NOMO-1 treated with dmso at 0.1 percent for 144 hours (cell line): Measurements from ENCODE around the gene FAM83D.
A peak's percentile ranks its signal among the peaks of the same experiment; 100 is the strongest.
"Not testable (repeated sequence)": the region's sequence is repeated elsewhere in the genome, so short reads cannot be mapped to it uniquely, and the experiment has no call there.

ENCODE experiments used
- DNase-seq: peaks from one replicate; lab custom pipeline; 2025; ENCODE audit not compliant: unreplicated experiment; lab: John Stamatoyannopoulos, UW

Gene FAM83D

DNA sequence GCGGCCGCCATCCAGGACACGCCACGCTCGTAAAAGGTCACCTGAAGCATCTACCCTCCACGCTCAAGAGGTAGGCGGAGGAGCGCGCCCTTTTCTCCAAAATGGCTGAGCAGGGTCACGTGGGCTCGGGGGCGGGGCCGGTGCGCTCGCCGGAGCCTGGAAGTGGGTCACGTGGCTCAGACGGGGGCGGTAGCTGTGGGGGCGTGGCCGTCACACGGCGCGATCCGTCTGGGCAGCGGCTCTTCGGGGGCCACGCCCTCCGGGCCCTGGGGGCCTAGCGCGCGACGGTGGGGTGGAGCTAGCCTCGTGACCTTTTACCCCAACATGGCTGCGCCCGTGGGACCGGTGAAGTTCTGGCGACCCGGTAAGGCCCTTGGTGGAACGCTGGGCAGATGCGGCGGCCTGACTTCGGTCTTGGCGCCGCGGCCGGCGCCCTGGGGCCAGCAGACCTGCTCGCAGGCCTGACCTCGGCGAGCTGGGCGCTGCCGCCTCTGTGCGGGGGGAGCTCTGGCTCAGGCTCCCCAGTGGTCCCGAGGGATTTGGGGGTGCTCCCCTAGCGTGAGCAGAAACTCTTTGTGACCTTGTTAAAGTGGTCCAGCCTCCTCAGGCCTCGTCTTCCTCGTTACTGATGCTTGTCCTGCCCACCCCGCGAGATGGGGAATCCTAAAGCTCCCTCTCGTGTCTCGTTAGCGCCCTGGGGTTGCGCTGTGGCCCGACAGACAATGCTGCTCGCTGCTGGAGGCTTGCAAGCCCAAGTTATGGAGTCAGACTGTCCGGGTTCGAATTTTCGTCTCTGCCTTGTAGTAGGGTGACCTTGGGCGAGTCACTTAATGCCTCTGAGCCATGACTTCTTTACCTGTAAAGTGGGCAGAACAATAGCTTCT is 36.1 kb downstream of the FAM83D start, which contains the start of gene DHX35:
DHX35 (plus strand) TSS at position 301 of the 884 bp plus-strand sequence; CDS start at position 325, 24 bp downstream.
- peak; percentile 97 for DNase-seq

DNA sequence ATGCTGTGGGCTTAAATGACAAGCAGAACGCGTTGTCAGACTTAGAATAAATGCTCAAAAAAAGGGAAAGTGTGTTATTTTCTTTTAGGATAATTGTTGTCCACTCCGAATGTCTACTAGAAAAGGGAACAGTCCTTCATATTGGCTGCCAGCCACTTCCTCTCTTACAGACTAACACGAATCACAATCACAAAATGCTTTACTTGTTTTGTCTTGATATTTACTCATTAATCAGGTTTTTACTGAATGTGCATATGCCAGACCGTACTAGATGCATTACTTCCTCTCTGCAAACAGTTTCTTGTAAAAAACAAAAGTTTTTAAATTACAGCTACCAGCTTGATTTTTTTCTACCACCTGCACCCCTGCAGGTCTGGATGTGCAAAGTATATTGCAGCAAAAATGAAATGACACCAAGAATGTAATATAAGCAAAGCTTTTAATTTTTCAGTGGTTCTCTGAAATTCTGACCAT is 36.7 kb downstream of the FAM83D start:
- no peak for DNase-seq

DNA sequence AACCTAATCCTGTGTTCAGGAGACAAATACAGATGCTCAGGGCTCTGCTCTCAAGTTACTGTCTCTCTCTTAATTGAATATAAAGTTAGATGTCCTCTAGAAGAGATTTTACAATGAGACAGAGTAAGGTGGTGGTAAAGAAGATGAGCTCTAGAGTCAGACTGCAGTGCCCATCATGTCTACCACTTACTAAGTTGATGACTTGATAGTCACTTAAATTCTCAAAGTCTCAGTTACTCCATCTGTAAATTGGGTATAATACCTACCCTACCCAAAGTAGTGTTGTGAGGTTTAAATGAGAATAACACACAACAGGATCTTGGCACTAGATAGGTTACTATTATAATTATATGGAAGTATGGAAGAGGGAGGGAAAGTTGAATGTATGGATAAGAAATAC is 37.5 kb downstream of the FAM83D start:
- DNase-seq: no peak

DNA sequence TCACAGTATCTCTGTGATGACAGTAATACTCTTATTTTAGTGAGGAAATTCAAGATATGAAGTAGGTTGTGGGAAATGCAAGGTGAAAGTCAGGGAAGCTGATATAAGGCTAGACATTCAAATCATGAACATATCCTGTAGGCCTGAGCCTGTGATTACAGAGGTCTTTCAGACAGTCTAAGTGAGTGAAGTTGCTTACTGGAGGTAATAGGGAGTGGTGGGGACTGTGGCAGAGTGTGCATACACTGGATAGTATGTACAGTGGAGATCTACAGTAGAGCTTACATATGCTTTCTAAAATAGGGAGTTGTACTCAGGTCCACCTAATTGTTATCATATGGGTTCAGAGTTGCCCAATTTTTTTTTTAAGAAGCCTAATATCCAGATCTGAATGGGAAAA is 39.0 kb downstream of the FAM83D start:
- no peak for DNase-seq

DNA sequence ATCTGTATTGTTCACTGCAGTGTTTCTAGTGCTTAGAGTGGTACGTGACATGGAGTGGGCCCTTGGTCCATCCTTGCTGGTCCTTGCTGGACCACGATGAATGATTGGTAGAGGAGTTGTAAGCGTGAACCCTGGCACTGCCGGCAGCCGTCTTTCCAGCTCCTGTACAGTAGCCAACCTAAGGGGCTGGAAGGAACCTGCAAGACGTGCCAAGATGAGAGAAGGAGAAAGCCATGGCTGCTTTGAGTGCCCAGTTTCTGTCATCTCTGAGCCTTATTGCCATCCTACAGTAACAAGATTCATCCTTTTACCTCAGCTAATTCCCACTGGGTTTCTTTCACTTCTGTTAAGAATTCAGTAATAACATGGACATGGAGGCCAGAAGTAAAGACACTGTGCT is 41.9 kb downstream of the FAM83D start:
- DNase-seq: no peak

DNA sequence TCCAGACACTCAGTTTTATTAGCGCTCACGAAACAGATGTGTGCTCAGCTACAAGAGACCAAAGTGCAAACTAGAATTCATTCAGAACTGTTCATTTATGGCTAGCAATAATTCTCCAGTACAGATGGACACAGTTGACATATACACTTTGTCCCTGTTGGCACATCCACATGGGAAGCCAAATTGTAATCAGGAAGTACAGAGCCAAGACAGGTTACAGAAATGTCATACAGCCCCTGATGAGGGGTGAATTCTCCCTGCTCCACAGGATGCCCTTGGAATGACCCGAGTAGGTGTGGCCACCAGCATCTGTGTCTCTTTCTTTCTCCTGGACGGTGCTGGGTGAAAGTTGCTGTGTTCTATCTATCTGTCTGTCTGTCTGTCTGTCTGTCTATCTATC is 43.5 kb downstream of the FAM83D start:
- no peak for DNase-seq

DNA sequence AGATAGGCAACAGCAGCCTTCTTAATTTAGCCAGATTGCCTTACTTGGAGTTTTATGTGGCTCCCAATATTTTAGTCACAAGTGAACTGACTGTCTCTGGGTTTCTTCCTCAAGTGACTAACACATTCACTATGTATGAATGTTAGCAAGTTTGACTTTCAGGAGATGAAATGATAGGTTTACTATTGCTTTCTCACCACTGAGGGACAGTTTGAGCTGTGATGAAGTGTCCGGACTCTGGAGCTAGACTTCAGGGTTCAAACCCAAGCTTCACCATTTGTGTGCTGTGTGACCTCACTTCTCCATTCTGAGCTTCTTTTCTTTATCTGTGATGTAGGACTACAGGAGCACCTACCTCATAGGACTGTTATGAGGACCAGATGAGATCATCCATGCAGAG is 44.1 kb downstream of the FAM83D start:
- DNase-seq: no peak

DNA sequence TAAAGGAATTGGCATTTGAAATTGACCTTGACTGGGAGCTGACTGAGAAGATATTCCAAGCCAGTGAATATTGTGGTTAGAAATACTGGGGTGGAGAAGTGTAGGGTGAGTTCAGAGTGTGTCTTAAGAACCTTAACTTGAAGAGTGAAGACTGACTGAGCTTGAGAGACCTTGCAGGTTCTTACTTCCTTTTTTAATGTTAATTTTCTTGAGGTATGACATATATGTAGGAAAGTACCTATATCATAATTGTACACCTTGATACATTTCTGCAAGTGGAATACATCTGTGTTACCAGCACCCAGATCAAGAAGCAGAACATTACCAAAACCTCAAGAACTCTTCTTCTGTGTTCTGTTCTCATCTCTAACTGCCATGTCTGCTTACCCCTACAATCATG is 46.9 kb downstream of the FAM83D start:
- no peak for DNase-seq

DNA sequence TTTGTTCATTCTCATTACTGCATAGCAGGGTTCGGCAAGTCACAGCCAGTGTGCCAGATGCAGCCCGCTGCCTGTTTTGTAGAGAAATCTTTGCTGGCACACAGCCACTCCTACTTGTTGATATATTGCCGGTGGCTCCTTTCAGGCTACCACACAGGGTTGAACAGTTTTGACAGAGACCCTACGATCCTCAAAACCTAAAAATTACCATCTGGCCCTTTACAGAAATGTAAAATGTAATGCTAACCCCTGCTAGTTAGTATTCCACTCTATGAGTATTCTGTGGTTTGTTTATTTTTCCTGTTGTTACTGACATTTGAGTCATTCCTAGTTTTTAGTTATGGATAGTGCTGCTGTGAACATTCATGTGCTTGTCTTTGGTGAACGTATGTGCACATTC is 47.4 kb downstream of the FAM83D start:
- DNase-seq: no peak

DNA sequence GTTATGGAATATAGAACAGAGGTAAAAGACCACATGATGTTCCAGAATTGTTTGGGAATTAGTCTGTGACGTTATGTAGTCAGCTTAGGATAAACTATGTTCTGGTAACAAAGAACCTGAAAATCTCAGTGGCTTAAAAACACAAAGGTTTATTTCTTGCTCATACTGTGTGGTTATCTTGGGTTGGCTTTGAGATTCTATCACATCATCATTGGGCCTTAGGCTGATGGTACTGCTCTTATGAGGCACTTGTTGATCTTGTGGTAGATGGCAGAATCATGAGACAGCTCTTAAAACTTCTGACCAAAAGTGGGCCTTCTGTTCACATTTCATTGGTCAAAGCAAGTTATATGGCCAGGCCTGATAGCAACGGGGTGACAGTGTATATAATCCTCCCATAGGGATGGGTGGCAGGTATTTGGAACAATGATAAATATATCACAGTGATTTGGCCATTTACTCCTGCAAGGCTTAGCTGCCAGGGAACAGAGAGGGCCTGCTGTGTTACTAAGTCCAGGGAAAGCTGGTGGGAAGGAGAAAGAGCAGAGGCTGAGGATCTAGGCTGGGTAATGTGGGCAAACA is 49.4 kb downstream of the FAM83D start:
- DNase-seq: no peak

DNA sequence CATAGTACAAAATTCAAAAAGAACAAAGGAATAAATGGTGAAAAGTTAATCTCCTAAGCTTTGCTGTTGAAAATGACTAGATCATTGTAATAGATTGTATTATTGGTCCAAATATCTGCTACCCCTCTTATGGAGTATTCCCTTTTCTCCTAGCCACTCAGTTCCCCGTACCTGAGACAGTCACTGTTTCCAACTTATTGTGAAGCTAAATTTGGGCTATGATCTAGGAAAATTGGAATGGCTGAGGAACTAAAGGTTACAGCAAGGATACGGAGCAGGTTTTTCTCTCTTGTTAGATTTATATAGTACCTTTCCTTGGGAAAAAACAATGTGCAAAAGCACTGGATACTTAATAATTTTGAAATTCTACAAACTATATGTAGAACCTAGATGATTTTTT is 53.2 kb downstream of the FAM83D start:
- no peak for DNase-seq

DNA sequence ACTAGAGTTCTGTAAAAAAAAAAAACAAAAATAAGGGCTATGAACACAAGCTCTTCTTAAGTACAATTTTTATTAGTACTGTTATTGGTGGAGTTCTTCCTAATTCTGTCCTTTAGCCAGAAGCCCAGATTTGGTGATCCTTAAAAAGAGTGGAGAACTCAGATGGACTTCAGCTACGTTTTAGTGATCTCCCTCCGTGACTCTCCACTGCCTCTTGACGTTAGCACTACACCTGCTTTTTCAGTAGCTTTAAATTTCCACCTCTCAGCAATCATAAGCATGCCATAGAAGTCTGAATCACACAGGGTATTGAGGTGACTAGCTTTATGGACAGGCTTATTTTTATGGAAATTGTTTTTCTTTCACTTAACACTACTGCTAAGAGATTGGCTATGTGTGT is 53.6 kb downstream of the FAM83D start:
- no peak for DNase-seq

DNA sequence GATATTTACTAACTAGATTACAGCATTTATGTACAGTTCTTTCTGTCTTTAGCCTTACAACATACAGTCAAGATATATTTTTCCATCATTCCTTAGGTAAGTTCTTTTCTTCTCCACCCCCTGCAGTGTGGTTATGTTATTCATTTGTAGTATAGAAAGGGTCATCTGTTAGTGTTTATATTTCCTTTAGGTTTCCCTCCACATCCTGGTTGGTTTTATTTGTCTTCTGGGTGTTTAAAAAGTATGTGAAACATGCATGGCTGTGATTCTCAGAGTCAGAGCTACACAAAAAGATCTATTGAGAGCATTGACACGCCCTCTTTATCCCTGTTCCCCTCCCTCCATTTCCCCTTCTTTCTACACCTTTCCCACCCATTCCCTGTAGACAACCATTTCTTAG is 56.1 kb downstream of the FAM83D start:
- DNase-seq: no peak

DNA sequence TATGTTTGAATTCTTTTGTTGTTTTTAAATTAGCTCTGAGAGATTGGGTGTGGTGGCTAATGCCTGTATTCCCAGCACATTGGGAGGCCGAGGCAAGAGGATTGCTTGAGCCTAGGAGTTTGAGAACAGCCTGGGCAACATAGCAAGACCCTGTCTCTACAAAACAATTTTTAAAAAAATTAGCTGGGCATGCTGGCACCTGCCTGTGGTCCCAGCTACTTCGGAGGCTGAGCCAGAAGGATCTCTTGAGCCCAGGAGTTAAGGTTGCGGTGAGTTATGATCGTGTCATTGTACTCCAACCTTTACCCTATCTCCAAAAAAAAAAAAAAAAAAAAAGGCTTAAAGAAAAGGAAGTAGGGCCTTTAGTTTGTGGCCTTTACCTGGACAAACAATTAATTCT is 58.8 kb downstream of the FAM83D start:
- DNase-seq: no peak

DNA sequence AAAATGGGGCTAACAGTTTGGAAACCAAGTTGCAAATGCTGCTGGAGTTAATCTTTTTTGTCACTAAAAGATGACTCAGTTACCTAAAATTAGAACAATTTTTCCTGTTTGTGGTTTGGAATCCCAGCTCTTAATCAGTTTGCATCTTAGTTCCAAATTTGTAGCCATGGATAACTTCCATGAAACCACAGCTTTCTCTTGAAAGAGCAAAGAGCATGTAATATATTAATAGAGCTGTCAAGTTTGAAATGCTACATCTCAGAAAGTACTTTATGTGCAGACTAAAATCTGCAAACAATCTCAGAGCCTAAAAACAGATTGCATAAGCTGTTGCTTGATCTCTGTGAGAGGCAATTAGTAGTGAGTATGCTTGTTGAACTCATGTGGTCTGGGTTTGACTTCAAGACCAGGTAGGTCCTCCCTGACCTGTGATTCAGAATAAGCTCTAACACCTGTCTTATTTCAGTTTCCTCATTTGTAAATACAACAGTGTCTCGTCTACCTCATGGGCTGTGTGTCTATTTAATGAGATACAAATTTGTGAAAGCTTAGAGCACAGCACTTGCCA is 59.5 kb downstream of the FAM83D start:
- no peak for DNase-seq

DNA sequence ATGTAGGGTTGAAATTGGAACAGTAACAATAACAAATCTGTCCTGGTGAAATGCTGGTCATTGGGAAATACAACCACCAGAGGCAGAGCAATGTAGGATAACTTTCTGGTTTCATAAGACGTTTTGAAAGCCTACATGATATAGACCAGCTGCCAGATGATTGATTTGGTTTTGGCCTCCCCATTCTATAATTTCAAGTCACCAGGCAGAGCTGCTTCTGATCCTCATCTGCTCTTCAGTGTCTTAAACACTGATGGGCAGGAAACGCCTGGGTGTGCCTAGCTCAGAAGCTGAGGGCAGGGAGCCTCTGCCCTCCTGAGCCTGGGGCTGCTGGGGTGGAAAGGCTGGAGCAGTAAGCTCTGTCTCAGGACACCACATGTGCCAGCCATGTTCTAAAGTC is 60.4 kb downstream of the FAM83D start:
- no peak for DNase-seq

DNA sequence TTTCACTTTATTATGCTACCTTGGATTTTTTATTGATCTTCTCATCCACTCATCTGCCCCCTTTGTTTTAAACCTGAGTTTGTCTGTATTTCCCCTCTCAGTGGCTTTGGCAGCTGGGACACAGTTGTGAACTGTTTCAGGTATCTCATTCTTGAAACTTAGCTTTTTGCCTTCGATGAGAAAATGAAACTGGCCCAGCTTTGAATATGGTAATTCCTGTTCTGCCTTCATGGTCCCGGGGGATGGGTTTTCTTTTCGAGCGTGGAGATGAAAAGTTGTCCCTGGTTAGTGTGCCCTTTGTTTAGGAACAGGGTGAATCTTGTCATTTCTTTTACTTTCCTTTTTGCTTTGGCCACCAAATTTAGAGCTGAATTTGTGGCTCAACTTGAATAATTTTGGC is 61.6 kb downstream of the FAM83D start:
- no peak for DNase-seq

DNA sequence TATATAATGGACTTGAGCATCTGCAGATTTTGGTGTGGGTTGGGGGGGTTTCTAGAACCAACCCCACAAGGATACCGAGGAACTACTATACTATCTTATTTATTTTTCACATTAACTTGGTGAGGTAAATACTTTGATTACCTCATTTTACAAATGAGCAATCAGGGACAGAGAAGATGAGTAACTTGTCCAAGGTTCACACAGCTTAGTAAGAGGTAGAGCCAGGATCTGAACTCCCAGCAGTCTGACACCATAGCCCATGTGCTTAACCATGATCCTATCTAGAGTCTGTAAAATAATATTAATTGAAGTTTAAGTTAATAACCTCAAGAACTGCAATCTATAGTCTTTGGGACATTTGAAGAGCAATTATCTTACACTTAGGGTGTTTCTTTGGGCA is 64.5 kb downstream of the FAM83D start:
- DNase-seq: no peak

DNA sequence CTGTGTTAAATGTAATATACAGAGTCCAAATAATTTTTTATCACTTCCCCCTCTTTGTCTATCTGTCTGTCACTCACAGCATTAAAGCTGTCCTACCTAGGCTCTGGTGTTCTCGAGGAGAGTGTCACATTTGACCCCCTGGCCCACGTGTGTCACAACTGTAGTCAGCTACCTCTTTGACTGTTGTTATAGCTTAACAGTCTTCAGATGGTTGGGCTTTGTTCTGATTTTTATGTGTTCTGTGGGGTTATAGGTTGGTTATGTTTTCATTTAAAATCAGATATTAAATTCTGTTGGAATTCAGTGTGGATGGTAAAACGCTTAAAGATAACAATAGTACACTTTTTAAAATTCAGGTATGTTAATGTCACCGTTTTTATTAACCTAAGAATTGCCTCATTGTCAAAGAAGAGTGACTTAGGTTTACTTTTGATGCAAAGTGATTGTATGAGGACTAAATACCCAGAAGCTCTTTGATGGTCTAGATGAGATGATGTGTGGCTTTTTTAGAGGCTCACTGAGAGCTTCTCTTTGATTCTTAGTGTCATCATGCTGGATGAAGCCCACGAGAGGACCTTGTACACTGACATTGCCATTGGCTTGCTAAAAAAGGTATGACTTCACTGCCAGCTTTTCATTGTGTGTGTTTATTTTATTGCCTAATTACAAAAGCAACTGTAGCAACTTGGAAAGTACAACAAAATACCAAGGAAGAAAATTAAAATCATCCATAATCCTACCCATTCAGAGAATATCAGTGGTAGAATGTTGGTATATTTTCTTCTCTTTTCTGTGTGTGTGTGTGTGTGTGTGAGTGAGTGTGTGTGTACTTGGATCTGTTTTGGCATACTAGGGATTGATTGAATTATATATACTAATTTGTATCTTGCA is 65.8 kb downstream of the FAM83D start:
- DNase-seq: no peak

DNA sequence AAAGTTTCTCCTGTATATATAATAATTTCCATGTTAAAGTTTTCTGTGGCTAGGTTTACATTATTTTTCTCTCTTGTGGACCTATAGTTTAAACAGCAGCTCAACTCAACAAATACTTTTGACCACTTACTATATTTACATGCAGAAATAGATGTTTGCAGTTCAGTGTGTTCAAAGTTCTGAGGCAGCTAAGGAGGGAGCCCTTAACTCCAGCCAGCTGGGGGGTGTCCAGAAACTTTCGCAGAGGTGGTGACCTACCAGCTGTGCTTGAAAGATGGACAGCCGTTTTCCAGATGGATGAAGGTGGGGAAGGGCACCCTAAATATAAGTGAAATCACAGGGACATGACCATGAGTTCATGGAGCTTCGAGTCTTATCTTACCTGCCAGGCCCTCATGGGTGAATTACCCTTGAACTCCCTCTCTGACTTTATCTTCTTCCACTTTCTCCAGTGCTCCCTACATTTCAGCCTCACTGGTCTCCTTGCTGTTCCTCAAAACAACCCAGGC is 69.4 kb downstream of the FAM83D start:
- DNase-seq: no peak

DNA sequence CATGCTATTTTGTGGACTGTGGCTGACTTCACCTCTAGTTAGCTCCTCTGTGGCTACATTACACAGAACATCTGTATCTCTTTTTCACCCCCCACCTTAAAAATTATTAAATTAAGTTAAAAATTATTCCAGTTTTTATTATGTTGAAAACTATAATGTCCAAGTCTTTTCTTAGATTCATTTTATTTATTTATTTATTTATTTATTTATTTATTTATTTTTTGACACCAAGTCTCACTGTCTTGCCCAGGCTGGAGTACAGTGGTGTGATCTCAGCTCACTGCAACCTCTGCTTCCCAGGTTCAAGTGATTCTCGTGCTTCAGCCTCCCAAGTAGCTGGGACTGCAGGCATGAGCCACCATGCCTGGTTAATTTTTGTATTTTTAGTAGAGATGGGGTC is 70.6 kb downstream of the FAM83D start:
- DNase-seq: not testable (repeated sequence)
